Lower lobe of right lung (tissue), 2 donors: ENCODE data around the gene KCNJ6. TPM values are rescaled to one million over a fixed set of nuclear protein-coding genes. Genes with fewer than 3 reads are reported as not detected.

Source experiments
- ATAC-seq, 2 donors: fragments of 200-7000 bp; cut with Tn5 transposase; one replicate each; pipeline ENCODE4 v1.9.1; 2020 to 2022; ENCODE audit warnings: mild to moderate bottlenecking in 2 of 2, moderate library complexity in 2 of 2
- DNase-seq: peaks from one replicate; pipeline ENCODE4 v3.0.0-alpha.2; 2020
- H3K27ac ChIP-seq: fragments of 200-600 bp; one replicate; pipeline ENCODE4 v1.8.0; 2022
- H3K27me3 ChIP-seq: fragments of 200-600 bp; one replicate; pipeline ENCODE4 v1.8.0; 2022; ENCODE audit warnings: low read depth
- H3K36me3 ChIP-seq: fragments of 200-600 bp; one replicate; pipeline ENCODE4 v1.8.0; 2022; ENCODE audit warnings: mild to moderate bottlenecking
- H3K4me1 ChIP-seq: fragments of 200-600 bp; one replicate; pipeline ENCODE4 v1.8.0; 2022
- H3K4me3 ChIP-seq: fragments of 200-600 bp; one replicate; pipeline ENCODE4 v1.8.0; 2022; ENCODE audit warnings: mild to moderate bottlenecking
- H3K9me3 ChIP-seq: fragments of 200-600 bp; one replicate; pipeline ENCODE4 v1.8.0; 2022
- intact Hi-C: fragments of 100-400 bp; cut with DNase I; formaldehyde crosslinking; loops from one replicate; pipeline ENCODE4 v1.11.0; 2022
- total RNA-seq: library from RNA; stranded (reverse); fragmentation: NEBNext Ultra II Directional; extraction: Animal tissue kit (Norgen Biotek cat#: 25700); gene quantifications from one replicate; pipeline ENCODE4 v1.2.1, GENCODE V29; 2021
- TF ChIP-seq, protein P1 (sequence below): fragments of 200-600 bp; IDR thresholded peaks from one replicate; pipeline ENCODE4 v1.8.0; 2022; ENCODE audit warnings: antibody characterized with exemption, mild to moderate bottlenecking
- donor health status: DM: no; HTN: yes; CAD: no; lungs with severe emphysema.

The KCNJ6 gene
- total RNA-seq, 1 donor from 2014 or later: 0.09 TPM

DNA sequence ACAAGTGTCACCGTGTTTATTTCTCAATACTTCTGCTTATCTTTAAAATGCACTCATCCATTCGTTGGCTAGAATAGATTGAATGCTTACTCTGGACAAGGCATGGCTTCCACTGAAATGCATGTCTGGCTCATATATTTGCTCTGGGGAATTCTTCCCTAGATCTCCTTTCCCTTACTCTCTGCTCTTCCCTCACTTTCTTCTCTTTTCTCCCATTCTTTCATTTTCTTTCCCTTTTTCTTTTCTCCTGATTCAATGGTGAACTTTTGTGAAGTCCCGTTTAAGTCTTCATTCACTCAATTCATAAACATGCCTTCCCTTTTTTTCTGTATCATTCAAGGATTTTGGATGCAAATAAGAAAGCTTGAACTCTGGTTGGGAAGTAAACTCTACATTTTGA lies 315.2 kb downstream of the KCNJ6 start:
- TF ChIP-seq, protein P1, sequence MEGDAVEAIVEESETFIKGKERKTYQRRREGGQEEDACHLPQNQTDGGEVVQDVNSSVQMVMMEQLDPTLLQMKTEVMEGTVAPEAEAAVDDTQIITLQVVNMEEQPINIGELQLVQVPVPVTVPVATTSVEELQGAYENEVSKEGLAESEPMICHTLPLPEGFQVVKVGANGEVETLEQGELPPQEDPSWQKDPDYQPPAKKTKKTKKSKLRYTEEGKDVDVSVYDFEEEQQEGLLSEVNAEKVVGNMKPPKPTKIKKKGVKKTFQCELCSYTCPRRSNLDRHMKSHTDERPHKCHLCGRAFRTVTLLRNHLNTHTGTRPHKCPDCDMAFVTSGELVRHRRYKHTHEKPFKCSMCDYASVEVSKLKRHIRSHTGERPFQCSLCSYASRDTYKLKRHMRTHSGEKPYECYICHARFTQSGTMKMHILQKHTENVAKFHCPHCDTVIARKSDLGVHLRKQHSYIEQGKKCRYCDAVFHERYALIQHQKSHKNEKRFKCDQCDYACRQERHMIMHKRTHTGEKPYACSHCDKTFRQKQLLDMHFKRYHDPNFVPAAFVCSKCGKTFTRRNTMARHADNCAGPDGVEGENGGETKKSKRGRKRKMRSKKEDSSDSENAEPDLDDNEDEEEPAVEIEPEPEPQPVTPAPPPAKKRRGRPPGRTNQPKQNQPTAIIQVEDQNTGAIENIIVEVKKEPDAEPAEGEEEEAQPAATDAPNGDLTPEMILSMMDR: no peak
- Histone ChIP-seq H3K27me3 (no peaks in the 10 kb centered on the region), H3K4me3 (no peak overlapping the region), H3K9me3 (no peaks in the 10 kb centered on the region), H3K4me1 (no peaks in the 10 kb centered on the region), H3K36me3 (no peaks in the 10 kb centered on the region), H3K27ac (no peak overlapping the region)
- no peak for DNase-seq
- intact Hi-C loops: no loop called here
- ATAC-seq: no peak

DNA sequence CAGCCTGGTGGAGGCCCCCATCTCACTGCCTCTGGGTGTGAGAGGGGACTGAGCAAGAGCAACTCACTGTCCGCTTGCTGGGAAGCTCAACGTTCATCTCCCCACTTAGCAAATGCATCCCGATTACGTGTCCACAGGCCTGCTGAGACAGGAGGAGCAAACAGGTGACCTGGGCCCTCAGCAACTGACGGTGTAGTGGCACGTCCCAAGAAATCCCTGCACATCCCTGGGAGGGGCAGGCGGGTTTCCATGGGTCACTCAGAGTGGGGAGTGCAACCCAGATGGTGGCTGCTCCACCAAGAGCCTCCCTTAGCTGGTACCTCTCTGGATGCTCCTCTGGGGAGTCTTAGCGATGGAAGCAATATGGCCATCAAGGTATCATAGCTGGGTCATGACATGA lies 320.3 kb downstream of the KCNJ6 start:
- H3K36me3 ChIP-seq: no peaks in the 10 kb centered on the region
- no peak overlapping the region for H3K4me3 ChIP-seq
- TF ChIP-seq, protein P1: no peak
- no peaks in the 10 kb centered on the region for H3K4me1 ChIP-seq
- no peak for ATAC-seq
- H3K27ac ChIP-seq: no peak overlapping the region
- DNase-seq: no peak
- intact Hi-C loops: no loop called here
- H3K9me3 ChIP-seq: no peaks in the 10 kb centered on the region
- no peaks in the 10 kb centered on the region for H3K27me3 ChIP-seq

DNA sequence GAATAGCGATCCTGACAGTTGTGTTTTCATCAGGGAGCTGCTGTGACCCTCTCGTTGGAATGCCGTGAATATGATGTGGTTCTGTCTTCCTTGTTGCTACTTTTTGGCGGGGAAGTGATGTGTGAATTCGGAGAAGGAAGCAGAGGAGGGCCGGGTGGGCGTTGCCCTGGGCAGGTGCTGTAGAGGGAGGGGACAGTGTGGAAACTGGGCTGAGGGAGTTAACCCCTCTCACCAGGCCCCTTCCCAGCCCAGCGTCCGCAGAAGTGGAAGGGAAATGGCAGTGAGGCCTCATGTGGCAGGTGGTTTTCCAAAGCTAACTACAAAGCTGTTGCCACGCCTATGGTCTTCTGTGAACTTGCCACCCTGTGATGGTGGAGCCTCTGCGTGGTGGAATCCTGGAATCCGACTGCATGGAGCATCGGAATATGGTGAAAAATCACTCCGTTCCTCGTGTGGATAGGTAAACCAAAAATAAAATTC lies 321.7 kb downstream of the KCNJ6 start:
- intact Hi-C loops: no loop called here
- TF ChIP-seq, protein P1: no peak
- no peak overlapping the region for H3K27ac ChIP-seq
- ATAC-seq (no peak), DNase-seq (no peak)
- H3K27me3 ChIP-seq: no peaks in the 10 kb centered on the region
- no peak overlapping the region for H3K4me3 ChIP-seq
- no peaks in the 10 kb centered on the region for H3K36me3 ChIP-seq
- no peaks in the 10 kb centered on the region for H3K4me1 ChIP-seq
- H3K9me3 ChIP-seq: no peaks in the 10 kb centered on the region

DNA sequence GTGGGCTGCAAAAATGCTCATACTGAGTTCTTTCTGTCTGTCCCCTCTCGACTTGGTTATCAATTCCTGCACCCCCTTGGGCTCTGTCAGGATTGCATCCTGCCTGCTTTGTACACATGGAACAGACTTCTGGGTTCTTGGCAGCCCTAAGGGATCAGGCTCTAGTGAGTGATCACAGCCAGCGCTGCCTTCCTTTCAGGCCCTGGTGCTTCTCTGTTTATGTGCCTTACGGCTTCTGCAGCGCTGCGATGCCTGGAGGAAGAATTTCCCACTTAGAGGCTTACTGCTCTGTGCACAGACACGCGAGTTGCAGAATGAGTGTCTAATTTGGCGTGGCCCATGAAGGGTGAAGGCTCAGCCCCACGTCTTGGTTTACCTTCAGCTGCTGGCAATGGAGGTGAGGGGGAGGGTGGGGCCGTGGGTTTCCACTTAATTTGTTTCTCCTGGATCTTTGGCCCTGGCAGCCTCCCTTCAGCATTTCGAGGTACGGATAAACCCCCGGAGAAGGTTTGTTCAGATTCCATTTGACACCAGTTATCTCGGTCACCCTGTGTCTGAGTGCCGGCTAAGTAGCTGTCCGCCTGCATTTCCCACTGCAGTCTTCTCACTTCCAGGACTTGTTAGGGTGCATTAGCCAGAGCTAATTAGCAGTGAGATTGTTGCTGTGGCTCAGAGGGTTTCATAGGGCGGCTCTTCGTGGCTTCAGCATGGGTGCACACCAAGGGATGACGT lies 322.4 kb downstream of the KCNJ6 start:
- ATAC-seq (no peak), DNase-seq (no peak)
- Histone ChIP-seq H3K4me3 (no peak overlapping the region), H3K36me3 (no peaks in the 10 kb centered on the region), H3K4me1 (no peaks in the 10 kb centered on the region), H3K9me3 (no peaks in the 10 kb centered on the region), H3K27me3 (no peaks in the 10 kb centered on the region), H3K27ac (no peak overlapping the region)
- intact Hi-C loops: no loop called here
- TF ChIP-seq, protein P1: no peak

DNA sequence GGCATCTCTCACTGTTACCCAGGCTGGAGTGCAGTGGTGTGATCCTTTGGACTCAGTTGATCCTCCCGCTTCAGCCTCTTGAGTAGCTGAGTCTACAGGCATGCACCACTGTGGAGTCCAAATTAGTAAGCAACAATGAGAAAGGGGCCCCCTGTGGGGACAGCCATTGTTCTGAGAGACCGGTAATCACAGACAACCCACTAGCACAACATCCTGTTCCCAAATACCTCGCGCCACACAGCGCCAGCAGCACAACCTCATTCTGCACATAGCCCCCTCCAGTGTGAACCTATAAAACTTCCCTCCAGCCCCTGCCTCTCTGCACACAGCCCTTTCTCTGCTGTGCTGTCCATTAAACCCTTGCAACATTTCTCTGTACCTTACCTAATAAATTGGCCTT lies 323.2 kb downstream of the KCNJ6 start:
- ATAC-seq: no peak
- H3K4me1 ChIP-seq: no peaks in the 10 kb centered on the region
- DNase-seq: no peak
- H3K4me3 ChIP-seq: no peak overlapping the region
- TF ChIP-seq, protein P1: no peak
- intact Hi-C loops: no loop called here
- no peaks in the 10 kb centered on the region for H3K27me3 ChIP-seq
- no peaks in the 10 kb centered on the region for H3K36me3 ChIP-seq
- H3K9me3 ChIP-seq: no peaks in the 10 kb centered on the region
- no peak overlapping the region for H3K27ac ChIP-seq
